ENCODE measurements around the gene GTF3C2.

GRCh38 chr2:27285481-27285880, 71.1 kb downstream of the GTF3C2 start:
- TF ChIP-seq CEBPB (IDR thresholded peaks at IDR 0.05; ENCODE audit: low read depth, low read length) = no peak
- TF ChIP-seq CTCF (conservative IDR thresholded peaks at IDR 0.05; ENCODE audit: low read depth, low read length) = no peak
- no peak for TF ChIP-seq POLR2A (IDR thresholded peaks at IDR 0.05; ENCODE audit: low read depth, low read length)
- TF ChIP-seq MAFK (IDR thresholded peaks at IDR 0.05; ENCODE audit: low read depth, low read length) = no peak
- no peak for TF ChIP-seq ELK1 (IDR thresholded peaks at IDR 0.05; ENCODE audit: borderline replicate concordance, low read depth, low read length)
- no peak for TF ChIP-seq RFX5 (IDR thresholded peaks at IDR 0.05; ENCODE audit: low read depth, low read length)
- TF ChIP-seq FOS (IDR thresholded peaks at IDR 0.05; ENCODE audit: low read depth, low read length) = no peak

Data from IMR-90 (cell line).